ENCODE data around the gene PSD.

PSD gene

GRCh38 chr10:102413053-102413705 is 5.4 kb downstream of the PSD start:
- Histone ChIP-seq H3K27ac (ENCODE audit: low read depth in 2 of 2, low read length in 2 of 2) (no peak overlapping the region), H3K9ac (ENCODE audit: low read depth in 1 of 2, low read length in 2 of 2) (no peak overlapping the region), H3K36me3 (ENCODE audit: control insufficient read depth in 2 of 2, insufficient read depth in 2 of 2, low read length in 2 of 2) (no peaks in the 10 kb centered on the region), H3K9me3 (ENCODE audit: control insufficient read depth in 2 of 2, low read length in 2 of 2) (no peaks in the 10 kb centered on the region), H3K4me3 (ENCODE audit: low read length in 2 of 2) (no peak overlapping the region), H3K27me3 (ENCODE audit: control insufficient read depth in 2 of 2, insufficient read depth in 2 of 2, low read length in 2 of 2) (peaks cover 41 to 51% of the 10 kb centered on the region in 2 donors), H3K4me1 (ENCODE audit: control insufficient read depth in 2 of 2, insufficient read depth in 2 of 2, low read length in 2 of 2) (peaks cover 3 to 4% of the 10 kb centered on the region in 2 donors)

GRCh38 chr10:102412293-102412692 is 6.3 kb downstream of the PSD start:
- H3K4me3 ChIP-seq (ENCODE audit: low read length in 2 of 2) = no peak overlapping the region
- H3K27ac ChIP-seq (ENCODE audit: low read depth in 2 of 2, low read length in 2 of 2) = no peak overlapping the region
- no peak overlapping the region for H3K9ac ChIP-seq (ENCODE audit: low read depth in 1 of 2, low read length in 2 of 2)
- H3K9me3 ChIP-seq (ENCODE audit: control insufficient read depth in 2 of 2, low read length in 2 of 2) = no peaks in the 10 kb centered on the region
- H3K27me3 ChIP-seq (ENCODE audit: control insufficient read depth in 2 of 2, insufficient read depth in 2 of 2, low read length in 2 of 2) = peaks cover 46 to 57% of the 10 kb centered on the region in 2 donors
- H3K36me3 ChIP-seq (ENCODE audit: control insufficient read depth in 2 of 2, insufficient read depth in 2 of 2, low read length in 2 of 2) = no peaks in the 10 kb centered on the region
- peaks cover 3 to 4% of the 10 kb centered on the region in 2 donors for H3K4me1 ChIP-seq (ENCODE audit: control insufficient read depth in 2 of 2, insufficient read depth in 2 of 2, low read length in 2 of 2)

GRCh38 chr10:102411341-102412255 is 7.0 kb downstream of the PSD start:
- no peaks in the 10 kb centered on the region for H3K36me3 ChIP-seq (ENCODE audit: control insufficient read depth in 2 of 2, insufficient read depth in 2 of 2, low read length in 2 of 2)
- no peak overlapping the region for H3K9ac ChIP-seq (ENCODE audit: low read depth in 1 of 2, low read length in 2 of 2)
- H3K4me3 ChIP-seq (ENCODE audit: low read length in 2 of 2) = no peak overlapping the region
- peaks cover 3 to 4% of the 10 kb centered on the region in 2 donors for H3K4me1 ChIP-seq (ENCODE audit: control insufficient read depth in 2 of 2, insufficient read depth in 2 of 2, low read length in 2 of 2)
- peaks cover 46 to 59% of the 10 kb centered on the region in 2 donors for H3K27me3 ChIP-seq (ENCODE audit: control insufficient read depth in 2 of 2, insufficient read depth in 2 of 2, low read length in 2 of 2)
- H3K27ac ChIP-seq (ENCODE audit: low read depth in 2 of 2, low read length in 2 of 2) = no peak overlapping the region
- H3K9me3 ChIP-seq (ENCODE audit: control insufficient read depth in 2 of 2, low read length in 2 of 2) = no peaks in the 10 kb centered on the region

- Histone ChIP-seq H3K27me3 (ENCODE audit: control insufficient read depth in 2 of 2, insufficient read depth in 2 of 2, low read length in 2 of 2) (peaks cover 46 to 56% of the 10 kb centered on the region in 2 donors), H3K9me3 (ENCODE audit: control insufficient read depth in 2 of 2, low read length in 2 of 2) (no peaks in the 10 kb centered on the region), H3K4me1 (ENCODE audit: control insufficient read depth in 2 of 2, insufficient read depth in 2 of 2, low read length in 2 of 2) (peaks cover 3 to 4% of the 10 kb centered on the region in 2 donors), H3K4me3 (ENCODE audit: low read length in 2 of 2) (peak overlapping the region in 1 of 2 donors; percentile 48), H3K27ac (ENCODE audit: low read depth in 2 of 2, low read length in 2 of 2) (peak overlapping the region in 1 of 2 donors; percentile 63), H3K36me3 (ENCODE audit: control insufficient read depth in 2 of 2, insufficient read depth in 2 of 2, low read length in 2 of 2) (no peaks in the 10 kb centered on the region), H3K9ac (ENCODE audit: low read depth in 1 of 2, low read length in 2 of 2) (peak overlapping the region in 1 of 2 donors; percentile 47)
Measured at GRCh38 chr10:102410429-102411073, 8.0 kb downstream of the PSD start.

GRCh38 chr10:102409604-102410428 is 8.8 kb downstream of the PSD start:
- Histone ChIP-seq H3K36me3 (ENCODE audit: control insufficient read depth in 2 of 2, insufficient read depth in 2 of 2, low read length in 2 of 2) (no peaks in the 10 kb centered on the region), H3K4me3 (ENCODE audit: low read length in 2 of 2) (peak overlapping the region; percentile 27 to 37), H3K27me3 (ENCODE audit: control insufficient read depth in 2 of 2, insufficient read depth in 2 of 2, low read length in 2 of 2) (peaks cover 44 to 54% of the 10 kb centered on the region in 2 donors), H3K27ac (ENCODE audit: low read depth in 2 of 2, low read length in 2 of 2) (peak overlapping the region in 1 of 2 donors; percentile 63), H3K9ac (ENCODE audit: low read depth in 1 of 2, low read length in 2 of 2) (peak overlapping the region in 1 of 2 donors; percentile 47), H3K4me1 (ENCODE audit: control insufficient read depth in 2 of 2, insufficient read depth in 2 of 2, low read length in 2 of 2) (peaks cover 3 to 4% of the 10 kb centered on the region in 2 donors), H3K9me3 (ENCODE audit: control insufficient read depth in 2 of 2, low read length in 2 of 2) (no peaks in the 10 kb centered on the region)

GRCh38 chr10:102408728-102409603 is 9.6 kb downstream of the PSD start:
- H3K4me3 ChIP-seq (ENCODE audit: low read length in 2 of 2) = peak overlapping the region; percentile 31 to 49
- H3K27ac ChIP-seq (ENCODE audit: low read depth in 2 of 2, low read length in 2 of 2) = peak overlapping the region in 1 of 2 donors; percentile 63
- H3K27me3 ChIP-seq (ENCODE audit: control insufficient read depth in 2 of 2, insufficient read depth in 2 of 2, low read length in 2 of 2) = peaks cover 40 to 51% of the 10 kb centered on the region in 2 donors
- no peak overlapping the region for H3K9ac ChIP-seq (ENCODE audit: low read depth in 1 of 2, low read length in 2 of 2)
- H3K36me3 ChIP-seq (ENCODE audit: control insufficient read depth in 2 of 2, insufficient read depth in 2 of 2, low read length in 2 of 2) = no peaks in the 10 kb centered on the region
- no peaks in the 10 kb centered on the region for H3K9me3 ChIP-seq (ENCODE audit: control insufficient read depth in 2 of 2, low read length in 2 of 2)
- peaks cover 3 to 4% of the 10 kb centered on the region in 2 donors for H3K4me1 ChIP-seq (ENCODE audit: control insufficient read depth in 2 of 2, insufficient read depth in 2 of 2, low read length in 2 of 2)

GRCh38 chr10:102408131-102408727 is 10.4 kb downstream of the PSD start:
- Histone ChIP-seq H3K9ac (ENCODE audit: low read depth in 1 of 2, low read length in 2 of 2) (no peak overlapping the region), H3K4me1 (ENCODE audit: control insufficient read depth in 2 of 2, insufficient read depth in 2 of 2, low read length in 2 of 2) (peaks cover 3 to 4% of the 10 kb centered on the region in 2 donors), H3K9me3 (ENCODE audit: control insufficient read depth in 2 of 2, low read length in 2 of 2) (no peaks in the 10 kb centered on the region), H3K4me3 (ENCODE audit: low read length in 2 of 2) (peak overlapping the region; percentile 31 to 49), H3K36me3 (ENCODE audit: control insufficient read depth in 2 of 2, insufficient read depth in 2 of 2, low read length in 2 of 2) (no peaks in the 10 kb centered on the region), H3K27me3 (ENCODE audit: control insufficient read depth in 2 of 2, insufficient read depth in 2 of 2, low read length in 2 of 2) (peaks cover 40 to 51% of the 10 kb centered on the region in 2 donors), H3K27ac (ENCODE audit: low read depth in 2 of 2, low read length in 2 of 2) (peak overlapping the region; percentile 34 to 69)

GRCh38 chr10:102407425-102408130 is 11.0 kb downstream of the PSD start:
- H3K9me3 ChIP-seq (ENCODE audit: control insufficient read depth in 2 of 2, low read length in 2 of 2) = no peaks in the 10 kb centered on the region
- H3K36me3 ChIP-seq (ENCODE audit: control insufficient read depth in 2 of 2, insufficient read depth in 2 of 2, low read length in 2 of 2) = no peaks in the 10 kb centered on the region
- H3K27me3 ChIP-seq (ENCODE audit: control insufficient read depth in 2 of 2, insufficient read depth in 2 of 2, low read length in 2 of 2) = peaks cover 38 to 46% of the 10 kb centered on the region in 2 donors
- no peak overlapping the region for H3K9ac ChIP-seq (ENCODE audit: low read depth in 1 of 2, low read length in 2 of 2)
- peaks cover 3 to 4% of the 10 kb centered on the region in 2 donors for H3K4me1 ChIP-seq (ENCODE audit: control insufficient read depth in 2 of 2, insufficient read depth in 2 of 2, low read length in 2 of 2)
- H3K27ac ChIP-seq (ENCODE audit: low read depth in 2 of 2, low read length in 2 of 2) = peak overlapping the region; percentile 34 to 69
- H3K4me3 ChIP-seq (ENCODE audit: low read length in 2 of 2) = no peak overlapping the region
